ENCODE measurements around the gene HADHA. TPM values are rescaled to one million over a fixed set of nuclear protein-coding genes. Genes with fewer than 3 reads are reported as not detected.
A peak's percentile ranks its signal among the peaks of the same experiment; 100 is the strongest.

HADHA gene
- total and polyA plus RNA-seq, 5 donors from 2014 or later, result 68.8 to 140 (median 131) TPM

GRCh38 chr2:26203906-26204305, 40.5 kb downstream of the HADHA start:
- Histone ChIP-seq H3K4me3 (ENCODE audit: low read depth, low read length) (no peak overlapping the region), H3K36me3 (ENCODE audit: control insufficient read depth, insufficient read depth, low read length) (peaks cover 88% of the 10 kb centered on the region), H3K27me3 (ENCODE audit: control insufficient read depth, insufficient read depth, low read length) (no peaks in the 10 kb centered on the region), H3K27ac (ENCODE audit: insufficient read depth, low read length, poor library complexity, severe bottlenecking) (no peak overlapping the region), H3K9me3 (ENCODE audit: control insufficient read depth in 2 of 2, low read length in 2 of 2) (no peaks in the 10 kb centered on the region), H3K4me1 (ENCODE audit: control insufficient read depth, insufficient read depth, low read length, poor library complexity, severe bottlenecking) (no peaks in the 10 kb centered on the region)
- no peak for DNase-seq
- Mint-ChIP-seq H3K4me3 (no peak overlapping the region), H3K4me1 (no peaks in the 10 kb centered on the region), H3K36me3 (peaks cover 41% of the 10 kb centered on the region), H3K9me3 (no peaks in the 10 kb centered on the region), H3K27me3 (no peaks in the 10 kb centered on the region), H3K27ac (no peak overlapping the region)
- ATAC-seq (ENCODE audit: low read depth in 2 of 2), result no peak

GRCh38 chr2:26202981-26203490, 41.4 kb downstream of the HADHA start:
- H3K4me1 ChIP-seq (ENCODE audit: control insufficient read depth, insufficient read depth, low read length, poor library complexity, severe bottlenecking), result no peaks in the 10 kb centered on the region
- H3K4me1 Mint-ChIP-seq, result peaks cover 0 to under 1% (median 0%) of the 10 kb centered on the region in 4 donors
- H3K27me3 ChIP-seq (ENCODE audit: control insufficient read depth, insufficient read depth, low read length), result no peaks in the 10 kb centered on the region
- H3K36me3 Mint-ChIP-seq, result peaks cover 37% of the 10 kb centered on the region
- no peak overlapping the region for H3K4me3 Mint-ChIP-seq
- no peak for ATAC-seq (ENCODE audit: low read depth in 2 of 2)
- no peak overlapping the region for H3K27ac ChIP-seq (ENCODE audit: insufficient read depth, low read length, poor library complexity, severe bottlenecking)
- H3K9me3 Mint-ChIP-seq, result no peaks in the 10 kb centered on the region
- no peaks in the 10 kb centered on the region for H3K27me3 Mint-ChIP-seq
- H3K4me3 ChIP-seq (ENCODE audit: low read depth, low read length), result no peak overlapping the region
- no peaks in the 10 kb centered on the region for H3K9me3 ChIP-seq (ENCODE audit: control insufficient read depth in 2 of 2, low read length in 2 of 2)
- DNase-seq, result no peak
- no peak overlapping the region for H3K27ac Mint-ChIP-seq
- peaks cover 83% of the 10 kb centered on the region for H3K36me3 ChIP-seq (ENCODE audit: control insufficient read depth, insufficient read depth, low read length)

- Mint-ChIP-seq H3K4me3 (no peak overlapping the region), H3K36me3 (peaks cover 51% of the 10 kb centered on the region), H3K27me3 (no peaks in the 10 kb centered on the region), H3K27ac (peak overlapping the region in 1 of 3 donors; percentile 64), H3K4me1 (peaks cover 0 to 2% (median 0%) of the 10 kb centered on the region in 4 donors), H3K9me3 (no peaks in the 10 kb centered on the region)
- Histone ChIP-seq H3K27ac (ENCODE audit: insufficient read depth, low read length, poor library complexity, severe bottlenecking) (no peak overlapping the region), H3K4me3 (ENCODE audit: low read depth, low read length) (no peak overlapping the region), H3K9me3 (ENCODE audit: control insufficient read depth in 2 of 2, low read length in 2 of 2) (no peaks in the 10 kb centered on the region), H3K4me1 (ENCODE audit: control insufficient read depth, insufficient read depth, low read length, poor library complexity, severe bottlenecking) (no peaks in the 10 kb centered on the region), H3K36me3 (ENCODE audit: control insufficient read depth, insufficient read depth, low read length) (peaks cover 89% of the 10 kb centered on the region), H3K27me3 (ENCODE audit: control insufficient read depth, insufficient read depth, low read length) (no peaks in the 10 kb centered on the region)
- no peak for ATAC-seq (ENCODE audit: low read depth in 2 of 2)
- DNase-seq, result no peak
Measured at GRCh38 chr2:26197516-26197915, 46.9 kb downstream of the HADHA start.

GRCh38 chr2:26196683-26197418, 47.6 kb downstream of the HADHA start:
- Mint-ChIP-seq H3K36me3 (peaks cover 48% of the 10 kb centered on the region), H3K27me3 (no peaks in the 10 kb centered on the region), H3K9me3 (no peaks in the 10 kb centered on the region), H3K27ac (no peak overlapping the region), H3K4me3 (no peak overlapping the region), H3K4me1 (peaks cover 0 to 2% (median 0%) of the 10 kb centered on the region in 4 donors)
- H3K9me3 ChIP-seq (ENCODE audit: control insufficient read depth in 2 of 2, low read length in 2 of 2), result no peaks in the 10 kb centered on the region
- peaks cover 88% of the 10 kb centered on the region for H3K36me3 ChIP-seq (ENCODE audit: control insufficient read depth, insufficient read depth, low read length)
- H3K27me3 ChIP-seq (ENCODE audit: control insufficient read depth, insufficient read depth, low read length), result no peaks in the 10 kb centered on the region
- no peak overlapping the region for H3K27ac ChIP-seq (ENCODE audit: insufficient read depth, low read length, poor library complexity, severe bottlenecking)
- H3K4me3 ChIP-seq (ENCODE audit: low read depth, low read length), result no peak overlapping the region
- DNase-seq (no peak), ATAC-seq (ENCODE audit: low read depth in 2 of 2) (no peak)
- H3K4me1 ChIP-seq (ENCODE audit: control insufficient read depth, insufficient read depth, low read length, poor library complexity, severe bottlenecking), result no peaks in the 10 kb centered on the region

GRCh38 chr2:26195040-26195984, 49.1 kb downstream of the HADHA start:
- Histone ChIP-seq H3K4me3 (ENCODE audit: low read depth, low read length) (no peak overlapping the region), H3K4me1 (ENCODE audit: control insufficient read depth, insufficient read depth, low read length, poor library complexity, severe bottlenecking) (no peaks in the 10 kb centered on the region), H3K27me3 (ENCODE audit: control insufficient read depth, insufficient read depth, low read length) (no peaks in the 10 kb centered on the region), H3K27ac (ENCODE audit: insufficient read depth, low read length, poor library complexity, severe bottlenecking) (no peak overlapping the region), H3K36me3 (ENCODE audit: control insufficient read depth, insufficient read depth, low read length) (peaks cover 92% of the 10 kb centered on the region), H3K9me3 (ENCODE audit: control insufficient read depth in 2 of 2, low read length in 2 of 2) (no peaks in the 10 kb centered on the region)
- Mint-ChIP-seq H3K9me3 (no peaks in the 10 kb centered on the region), H3K4me3 (no peak overlapping the region), H3K27ac (no peak overlapping the region), H3K36me3 (peaks cover 46% of the 10 kb centered on the region), H3K27me3 (no peaks in the 10 kb centered on the region), H3K4me1 (peaks cover 0 to 2% (median 0%) of the 10 kb centered on the region in 4 donors)
- ATAC-seq (ENCODE audit: low read depth in 2 of 2) (no peak), DNase-seq (no peak)

GRCh38 chr2:26193578-26194231, 50.7 kb downstream of the HADHA start:
- Mint-ChIP-seq H3K27me3 (no peaks in the 10 kb centered on the region), H3K4me3 (no peak overlapping the region), H3K36me3 (peaks cover 39% of the 10 kb centered on the region), H3K9me3 (no peaks in the 10 kb centered on the region), H3K4me1 (peaks cover 0 to 4% (median 2%) of the 10 kb centered on the region in 4 donors), H3K27ac (peak overlapping the region in 2 of 3 donors; percentile 67 to 74)
- peaks cover 81% of the 10 kb centered on the region for H3K36me3 ChIP-seq (ENCODE audit: control insufficient read depth, insufficient read depth, low read length)
- H3K27me3 ChIP-seq (ENCODE audit: control insufficient read depth, insufficient read depth, low read length), result no peaks in the 10 kb centered on the region
- ATAC-seq (ENCODE audit: low read depth in 2 of 2), result no peak
- H3K4me3 ChIP-seq (ENCODE audit: low read depth, low read length), result no peak overlapping the region
- no peaks in the 10 kb centered on the region for H3K4me1 ChIP-seq (ENCODE audit: control insufficient read depth, insufficient read depth, low read length, poor library complexity, severe bottlenecking)
- no peak overlapping the region for H3K27ac ChIP-seq (ENCODE audit: insufficient read depth, low read length, poor library complexity, severe bottlenecking)
- no peaks in the 10 kb centered on the region for H3K9me3 ChIP-seq (ENCODE audit: control insufficient read depth in 2 of 2, low read length in 2 of 2)
- DNase-seq, result no peak

- peaks cover 63% of the 10 kb centered on the region for H3K36me3 ChIP-seq (ENCODE audit: control insufficient read depth, insufficient read depth, low read length)
- H3K27ac ChIP-seq (ENCODE audit: insufficient read depth, low read length, poor library complexity, severe bottlenecking), result no peak overlapping the region
- H3K27me3 ChIP-seq (ENCODE audit: control insufficient read depth, insufficient read depth, low read length), result no peaks in the 10 kb centered on the region
- Mint-ChIP-seq H3K27ac (no peak overlapping the region), H3K36me3 (peaks cover 23% of the 10 kb centered on the region), H3K4me3 (no peak overlapping the region), H3K4me1 (peaks cover 0 to 11% (median 6%) of the 10 kb centered on the region in 4 donors), H3K27me3 (no peaks in the 10 kb centered on the region), H3K9me3 (no peaks in the 10 kb centered on the region)
- H3K4me1 ChIP-seq (ENCODE audit: control insufficient read depth, insufficient read depth, low read length, poor library complexity, severe bottlenecking), result no peaks in the 10 kb centered on the region
- H3K9me3 ChIP-seq (ENCODE audit: control insufficient read depth in 2 of 2, low read length in 2 of 2), result no peaks in the 10 kb centered on the region
- no peak overlapping the region for H3K4me3 ChIP-seq (ENCODE audit: low read depth, low read length)
- DNase-seq (no peak), ATAC-seq (ENCODE audit: low read depth in 2 of 2) (no peak)
Measured at GRCh38 chr2:26191316-26192159, 52.9 kb downstream of the HADHA start.

Data from CD4-positive, CD25-positive, alpha-beta regulatory T cell (primary cell).